Endothelial cell of umbilical vein (primary cell): ENCODE results near the gene LCMT1. TPM values are rescaled to one million over a fixed set of nuclear protein-coding genes. Genes with fewer than 3 reads are reported as not detected.

Source experiments
- BruUV-seq: library from RNA; stranded (reverse); fragments of 400-500 nt; replicated peaks from 2 replicates; lab custom pipeline; 2021; lab: Mats Ljungman, UMichigan
- CTCF ChIA-PET: fragments of 300-600, 350-600 bp; sonication (Branson Sonifier 250); formaldehyde crosslinking; loops from one replicate; lab custom pipeline; 2021; ENCODE audit warnings: antibody characterized with exemption, inconsistent platforms; lab: Charles Lee
- POLR2A ChIA-PET: fragments of 300-600, 350-600 bp; sonication (Branson Sonifier 250); formaldehyde crosslinking; loops from one replicate; lab custom pipeline; 2021; ENCODE audit warnings: antibody characterized with exemption, inconsistent platforms; lab: Charles Lee
- DNase-seq: peaks from one replicate; pipeline ENCODE4 v3.0.0-alpha.2; 2011; ENCODE audit warnings: low read depth, low spot score
- FAIRE-seq: peaks from 2 replicates; lab custom pipeline; 2011; peaks lifted over from hg19 to GRCh38; lab: Jason Lieb, UNC
- H2AFZ ChIP-seq: 2 replicates; pipeline ENCODE4 v1.6.0; 2012; ENCODE audit warnings: low read depth, low read length, control low read depth, inconsistent platforms
- H3K27ac ChIP-seq: 2 replicates; pipeline ENCODE4 v1.5.1; 2011; ENCODE audit warnings: low read depth, mild to moderate bottlenecking, control low read depth, low read length, moderate library complexity; ENCODE audit not compliant: insufficient read depth
- H3K27me3 ChIP-seq, 2 experiments: 2 replicates each; pipeline versions ENCODE4 v1.6.0 to v1.6.1; 2011; ENCODE audit warnings: low read length in 2 of 2, mixed read lengths in 1 of 2; ENCODE audit not compliant: control insufficient read depth in 2 of 2, insufficient read depth in 2 of 2
- H3K36me3 ChIP-seq, 2 experiments: 2 replicates in 1 of 2; 3 replicates in 1 of 2; pipeline ENCODE4 v1.5.1; 2011; ENCODE audit warnings: low read length in 2 of 2, mild to moderate bottlenecking in 1 of 2, moderate library complexity in 1 of 2; ENCODE audit not compliant: control insufficient read depth in 2 of 2, insufficient read depth in 2 of 2; ENCODE audit errors: extremely low read depth in 1 of 2
- H3K4me1 ChIP-seq: 3 replicates; pipeline ENCODE4 v1.5.1; 2011; ENCODE audit warnings: mild to moderate bottlenecking, low read length; ENCODE audit not compliant: control insufficient read depth, insufficient read depth; ENCODE audit errors: extremely low read depth
- H3K4me2 ChIP-seq: 2 replicates; pipeline ENCODE4 v1.6.1; 2011; ENCODE audit warnings: low read length, control low read depth, mixed read lengths; ENCODE audit not compliant: insufficient read depth
- H3K4me3 ChIP-seq, 3 experiments: fragments of 200-600 bp in 1 of 3; sonication (generic), shearing (Covaris generic) in 1 of 3; replicated peaks in 1 of 3; 2 replicates each; pipeline ENCODE4 v1.5.1; 2011 to 2016; ENCODE audit warnings: control low read depth in 3 of 3, low read length in 3 of 3, mild to moderate bottlenecking in 2 of 3, inconsistent platforms in 1 of 3, low read depth in 1 of 3, moderate library complexity in 1 of 3; ENCODE audit not compliant: insufficient read depth in 1 of 3
- H3K79me2 ChIP-seq: 2 replicates; pipeline ENCODE4 v1.6.0; 2012; ENCODE audit warnings: low read length, inconsistent platforms; ENCODE audit not compliant: control insufficient read depth, insufficient read depth
- H3K9ac ChIP-seq: replicated peaks from 2 replicates; pipeline ENCODE3; 2011; ENCODE audit warnings: low read length, control low read depth; ENCODE audit not compliant: insufficient read depth; ENCODE audit errors: extremely low read depth
- H3K9me1 ChIP-seq: replicated peaks from 3 replicates; pipeline ENCODE4 v1.6.0; 2011; ENCODE audit warnings: mild to moderate bottlenecking, low read length; ENCODE audit not compliant: control insufficient read depth, insufficient read depth; ENCODE audit errors: extremely low read depth
- H3K9me3 ChIP-seq: replicated peaks from 2 replicates; pipeline ENCODE4 v1.5.1; 2012; ENCODE audit warnings: low read length, inconsistent platforms; ENCODE audit not compliant: control insufficient read depth, insufficient read depth
- H4K20me1 ChIP-seq: replicated peaks from 2 replicates; pipeline ENCODE3; 2011; ENCODE audit warnings: mild to moderate bottlenecking, low read length; ENCODE audit not compliant: control insufficient read depth, insufficient read depth; ENCODE audit errors: extremely low read depth
- CTCF ChIP-seq, 2 donors: IDR thresholded peaks; 1 replicate in 1 of 2; 2 replicates in 1 of 2; pipeline ENCODE4 v1.5.1; 2011; ENCODE audit warnings: low read length in 2 of 2, mild to moderate bottlenecking in 2 of 2, moderate library complexity in 2 of 2, control low read depth in 1 of 2, inconsistent platforms in 1 of 2, low read depth in 1 of 2; ENCODE audit not compliant: insufficient read depth in 1 of 2; ENCODE audit errors: extremely low read depth in 1 of 2
- FOS ChIP-seq: IDR thresholded peaks from 2 replicates; pipeline ENCODE4 v1.6.1; 2011; ENCODE audit warnings: mild to moderate bottlenecking, low read length, moderate library complexity, borderline replicate concordance; ENCODE audit not compliant: insufficient read depth
- GATA2 ChIP-seq: IDR thresholded peaks from 2 replicates; pipeline ENCODE4 v1.7.0; 2011; ENCODE audit warnings: low read depth, mild to moderate bottlenecking, moderate library complexity, mixed read lengths, low read length; ENCODE audit not compliant: insufficient read length, insufficient read depth
- JUN ChIP-seq: IDR thresholded peaks from 2 replicates; pipeline ENCODE4 v1.6.1; 2011; ENCODE audit warnings: borderline replicate concordance, low read depth; ENCODE audit not compliant: insufficient read length, insufficient read depth
- MAX ChIP-seq: IDR thresholded peaks from 2 replicates; pipeline ENCODE4 v1.6.1; 2011; ENCODE audit not compliant: insufficient read depth, insufficient read length
- POLR2A ChIP-seq: IDR thresholded peaks from 2 replicates; pipeline ENCODE4 v1.6.1; 2012; ENCODE audit warnings: low read depth, mild to moderate bottlenecking, control low read depth, low read length
- dilution Hi-C: fragments of 300-500 bp; cut with MboI; formaldehyde crosslinking; loops from one replicate; pipeline ENCODE4 v1.15.0; 2019; ENCODE audit warnings: low sequenced_read_pairs; ENCODE audit not compliant: extremely low pct_ligation_motif_present
- intact Hi-C: fragments of 100-400 bp; cut with micrococcal nuclease; formaldehyde crosslinking; loops from one replicate; pipeline ENCODE4 v1.10.0; 2022
- polyA plus RNA-seq, 4 experiments: library from polyadenylated mRNA; depleted of rRNA in 3 of 4; stranded (reverse) in 3 of 4; unstranded in 1 of 4; fragments of >200 nt; gene quantifications; 2 replicates each; pipeline versions ENCODE4 v1.2.1 to v1.2.3, GENCODE V29; 2011 to 2012; ENCODE audit warnings: missing spikeins in 1 of 4
- total RNA-seq: library from RNA; stranded (reverse); gene quantifications from 2 replicates; pipeline ENCODE4 v1.2.3, GENCODE V29; 2021

The LCMT1 gene
- total and polyA plus RNA-seq, 2 donors (not counting 3 experiments of a cell fraction or from before 2014, with no cell fraction given) = 23.5 to 36.2 TPM

- TF ChIP-seq FOS = no peak
- no peak for TF ChIP-seq MAX
- no peak for TF ChIP-seq CTCF (IDR thresholded peaks at IDR 0.05; ENCODE audit: extremely low read depth in 1 of 2, insufficient read depth in 1 of 2, low read depth in 1 of 2, low read length in 2 of 2)
- no peak for TF ChIP-seq POLR2A
- no peak for TF ChIP-seq JUN
- no peak for TF ChIP-seq GATA2
- no peaks in the 10 kb centered on the region for H3K9me1 ChIP-seq
- H3K27ac ChIP-seq = no peak overlapping the region
- H3K27me3 ChIP-seq = no peaks in the 10 kb centered on the region
- FAIRE-seq (no peak), DNase-seq (no peak)
- BruUV-seq = no TSS peak
- no peak overlapping the region for H3K4me3 ChIP-seq
- peaks cover 2 to 7% of the 10 kb centered on the region in 2 experiments for H3K36me3 ChIP-seq
- intact Hi-C loops (loop anchor here (10.0 kb wide), 1 partner anchor 53 kb away; the partner anchor contains the start of gene AQP8), dilution Hi-C loops (no loop called here)
- H3K4me2 ChIP-seq = no peak overlapping the region
- POLR2A ChIA-PET = no interaction called here
- no peaks in the 10 kb centered on the region for H4K20me1 ChIP-seq
- no peaks in the 10 kb centered on the region for H3K9me3 ChIP-seq
- H2AFZ ChIP-seq = no peak overlapping the region
- H3K9ac ChIP-seq = no peak overlapping the region
- no peaks in the 10 kb centered on the region for H3K79me2 ChIP-seq
- H3K4me1 ChIP-seq = no peaks in the 10 kb centered on the region
- CTCF ChIA-PET = no interaction called here
Observed at GRCh38 chr16:25161753-25162367, 50.3 kb downstream of the LCMT1 start.
